ENCODE data around the gene MAP3K7.

Gene MAP3K7

DNA sequence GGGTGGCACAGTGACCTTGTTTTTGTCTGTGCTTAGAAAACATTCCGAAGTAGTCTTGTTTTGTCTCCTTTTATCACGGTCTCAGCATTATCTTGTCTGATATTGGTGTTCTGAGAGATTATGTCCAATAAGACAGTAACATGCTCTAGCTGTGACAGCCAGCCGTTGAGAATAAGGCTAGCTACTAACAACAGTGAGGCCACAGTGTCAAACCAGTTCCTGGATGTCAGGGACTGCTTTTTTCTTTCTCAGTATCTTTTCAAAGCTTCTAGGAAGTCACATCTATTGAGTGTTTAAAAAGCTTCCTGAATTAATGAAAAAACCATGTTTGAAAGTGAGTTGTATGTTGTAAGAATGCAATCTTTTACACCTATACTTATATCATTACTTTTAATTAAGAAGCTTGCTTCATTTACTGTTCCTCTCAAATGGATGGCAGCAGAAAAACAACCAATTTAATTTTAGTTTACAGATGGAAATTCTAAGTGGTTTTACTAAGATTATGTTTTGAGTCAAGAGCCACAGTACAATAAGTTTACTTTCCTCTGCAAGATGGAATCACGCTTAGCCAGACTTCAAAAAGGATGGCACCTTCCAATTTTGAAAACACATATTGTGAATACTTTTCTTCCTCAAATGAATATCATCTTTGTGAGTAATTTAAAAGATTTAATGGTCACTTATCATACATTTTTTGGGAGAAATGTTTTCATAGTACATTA is 53.1 kb downstream of the MAP3K7 start:
- no peak overlapping the region for H3K4me3 ChIP-seq (ENCODE audit: low read depth, low read length)
- no peak for DNase-seq (ENCODE audit: low read depth)
- TF ChIP-seq, protein P1, sequence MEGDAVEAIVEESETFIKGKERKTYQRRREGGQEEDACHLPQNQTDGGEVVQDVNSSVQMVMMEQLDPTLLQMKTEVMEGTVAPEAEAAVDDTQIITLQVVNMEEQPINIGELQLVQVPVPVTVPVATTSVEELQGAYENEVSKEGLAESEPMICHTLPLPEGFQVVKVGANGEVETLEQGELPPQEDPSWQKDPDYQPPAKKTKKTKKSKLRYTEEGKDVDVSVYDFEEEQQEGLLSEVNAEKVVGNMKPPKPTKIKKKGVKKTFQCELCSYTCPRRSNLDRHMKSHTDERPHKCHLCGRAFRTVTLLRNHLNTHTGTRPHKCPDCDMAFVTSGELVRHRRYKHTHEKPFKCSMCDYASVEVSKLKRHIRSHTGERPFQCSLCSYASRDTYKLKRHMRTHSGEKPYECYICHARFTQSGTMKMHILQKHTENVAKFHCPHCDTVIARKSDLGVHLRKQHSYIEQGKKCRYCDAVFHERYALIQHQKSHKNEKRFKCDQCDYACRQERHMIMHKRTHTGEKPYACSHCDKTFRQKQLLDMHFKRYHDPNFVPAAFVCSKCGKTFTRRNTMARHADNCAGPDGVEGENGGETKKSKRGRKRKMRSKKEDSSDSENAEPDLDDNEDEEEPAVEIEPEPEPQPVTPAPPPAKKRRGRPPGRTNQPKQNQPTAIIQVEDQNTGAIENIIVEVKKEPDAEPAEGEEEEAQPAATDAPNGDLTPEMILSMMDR (conservative IDR thresholded peaks at IDR 0.05; ENCODE audit: low read depth, low read length), result no peak

DNA sequence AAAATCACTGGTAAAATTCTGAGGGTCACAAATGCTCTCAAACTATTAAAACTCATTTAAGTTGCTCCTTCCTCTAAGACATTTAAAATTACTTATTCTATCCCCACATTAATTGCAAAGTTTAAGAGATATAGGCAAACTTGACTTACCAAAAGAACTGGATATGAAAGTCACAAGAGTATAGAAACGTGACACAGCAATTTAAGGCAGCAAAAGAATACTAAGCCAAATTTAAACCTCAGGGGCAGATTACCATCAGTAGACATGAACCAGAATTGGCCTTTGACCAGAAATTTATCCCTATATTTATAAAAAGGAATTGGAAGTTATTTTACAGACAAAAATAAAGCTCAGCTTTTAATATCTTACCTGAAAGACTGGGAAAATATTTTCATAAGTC is 56.0 kb downstream of the MAP3K7 start:
- TF ChIP-seq, protein P1 (conservative IDR thresholded peaks at IDR 0.05; ENCODE audit: low read depth, low read length), result no peak

DNA sequence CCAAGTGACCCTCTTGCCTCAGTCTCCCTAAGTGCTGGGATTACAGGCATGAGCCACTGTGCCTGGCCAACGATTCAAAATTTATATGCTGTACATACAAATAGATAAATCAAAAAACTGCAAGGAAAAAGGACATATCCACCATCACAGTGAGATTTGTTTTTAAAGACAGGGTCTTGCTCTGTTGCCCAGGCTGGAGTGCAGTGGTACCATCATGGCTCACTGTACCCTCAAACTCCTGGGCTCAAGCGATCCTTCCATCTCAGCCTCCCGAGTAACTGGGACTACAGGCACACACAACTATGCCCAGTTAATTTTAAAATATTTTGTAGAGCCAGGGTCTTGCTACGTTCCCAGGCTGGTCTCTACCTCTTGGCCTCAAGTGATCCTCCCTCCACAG is 61.5 kb downstream of the MAP3K7 start:
- no peak for DNase-seq (ENCODE audit: low read depth)
- TF ChIP-seq, protein P1 (conservative IDR thresholded peaks at IDR 0.05; ENCODE audit: low read depth, low read length), result no peak
- H3K4me3 ChIP-seq (ENCODE audit: low read depth, low read length), result no peak overlapping the region

More for the DNA sequence above, 56.0 kb downstream of the MAP3K7 start:
- DNase-seq (ENCODE audit: low read depth), result no peak
- no peak overlapping the region for H3K4me3 ChIP-seq (ENCODE audit: low read depth, low read length)

DNA sequence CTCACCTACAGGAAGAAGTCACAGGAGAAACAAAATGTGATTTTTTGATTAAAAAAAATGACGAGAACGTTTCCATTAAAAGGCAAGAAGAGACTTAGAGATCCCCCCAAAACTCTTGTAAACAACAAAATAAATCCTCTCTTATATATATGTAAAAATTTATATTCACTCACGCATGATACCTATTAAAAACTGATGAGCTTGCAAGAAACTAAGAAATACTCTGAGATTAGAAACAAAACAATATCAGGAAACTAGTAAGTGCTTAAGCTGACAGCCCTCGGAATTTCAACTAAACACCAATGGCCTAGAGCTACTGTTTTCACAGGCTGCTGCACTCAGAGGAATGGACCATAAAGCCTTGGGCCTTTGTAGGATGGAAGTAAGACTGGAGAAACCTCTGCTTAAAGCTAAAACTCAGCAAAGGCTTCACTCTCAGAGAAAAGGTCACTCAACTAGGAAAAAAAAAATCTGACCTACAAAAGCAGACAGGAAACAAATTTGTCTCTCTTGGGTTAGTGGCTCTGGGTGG is 63.0 kb downstream of the MAP3K7 start:
- no peak overlapping the region for H3K4me3 ChIP-seq (ENCODE audit: low read depth, low read length)
- DNase-seq (ENCODE audit: low read depth), result no peak
- TF ChIP-seq, protein P1 (conservative IDR thresholded peaks at IDR 0.05; ENCODE audit: low read depth, low read length), result no peak

DNA sequence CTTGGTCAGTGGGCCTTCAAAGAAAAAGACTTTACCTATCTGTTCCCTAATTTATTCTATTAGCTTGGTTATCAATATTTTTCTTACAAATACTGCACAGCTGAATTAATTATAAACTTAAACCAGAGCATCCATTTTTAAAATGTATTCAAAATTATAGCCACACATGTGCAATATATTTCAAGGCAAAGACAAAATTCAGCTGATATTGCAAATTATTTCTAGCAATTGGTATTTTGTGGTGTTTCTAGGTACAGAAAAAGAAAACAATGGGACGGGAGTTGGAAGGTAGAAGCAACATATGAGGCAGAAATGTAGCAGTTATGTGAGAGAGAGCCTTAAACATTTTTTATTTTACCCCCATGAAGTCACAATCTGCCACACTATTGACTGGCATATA is 64.9 kb downstream of the MAP3K7 start:
- DNase-seq (ENCODE audit: low read depth), result no peak
- TF ChIP-seq, protein P1 (conservative IDR thresholded peaks at IDR 0.05; ENCODE audit: low read depth, low read length), result no peak
- H3K4me3 ChIP-seq (ENCODE audit: low read depth, low read length), result no peak overlapping the region

DNA sequence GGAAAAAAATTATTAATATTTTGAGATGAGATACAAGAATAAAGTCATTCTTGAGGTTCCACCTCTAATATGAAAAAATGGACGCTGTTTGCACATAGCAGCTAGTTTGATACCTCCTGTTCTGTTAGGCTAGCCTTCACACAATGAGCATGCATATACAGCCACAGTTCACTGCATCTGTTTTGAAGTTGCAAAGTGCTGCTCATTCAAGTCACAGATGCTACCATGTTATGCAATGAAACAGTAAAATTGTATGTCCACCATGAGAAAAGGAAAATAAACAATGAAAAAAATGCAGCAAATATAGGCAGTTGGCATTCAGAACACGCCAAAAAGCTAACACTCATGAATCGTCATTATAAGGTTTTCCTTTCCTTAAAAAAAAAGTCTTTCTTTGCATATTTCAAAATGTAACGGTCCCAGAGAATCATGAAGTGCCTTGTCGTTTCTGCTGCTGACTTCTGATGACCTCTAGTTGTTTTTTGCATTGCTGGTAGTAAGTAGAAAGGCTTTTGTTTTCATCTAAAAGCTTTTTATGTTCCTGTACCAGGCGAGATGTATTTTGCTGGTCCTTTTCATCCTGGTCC is 70.7 kb downstream of the MAP3K7 start:
- no peak for DNase-seq (ENCODE audit: low read depth)
- no peak overlapping the region for H3K4me3 ChIP-seq (ENCODE audit: low read depth, low read length)
- TF ChIP-seq, protein P1 (conservative IDR thresholded peaks at IDR 0.05; ENCODE audit: low read depth, low read length), result no peak
